Lower leg skin (tissue), 3 donors: ENCODE results near the gene TBCD.

ENCODE experiments used
- CTCF ChIP-seq, 3 donors: fragments of 450-650 bp; IDR thresholded peaks; one replicate each; pipeline ENCODE4 v1.5.1; 2016; ENCODE audit warnings: antibody characterized with exemption in 3 of 3, mild to moderate bottlenecking in 3 of 3, moderate library complexity in 2 of 3
- POLR2A ChIP-seq, 2 donors: fragments of 450-650 bp; IDR thresholded peaks; one replicate each; pipeline ENCODE4 v1.6.1; 2016 to 2017; ENCODE audit warnings: antibody characterized with exemption in 2 of 2, mild to moderate bottlenecking in 1 of 2, moderate library complexity in 1 of 2

- TF ChIP-seq CTCF (IDR thresholded peaks at IDR 0.05) (no peak), POLR2A (IDR thresholded peaks at IDR 0.05) (no peak)
These were observed 56.1 kb downstream of the TBCD start for GRCh38 chr17:82808006-82808405.
